HepG2 (cell line): Measurements from ENCODE around the gene GNAL. TPM values are rescaled to one million over a fixed set of nuclear protein-coding genes. Genes with fewer than 3 reads are reported as not detected.

Source experiments
- AFF4 ChIP-seq: sonication (generic); formaldehyde crosslinking; IDR thresholded peaks from 2 replicates; pipeline ENCODE4 v1.4.0; 2020; ENCODE audit warnings: missing genetic modification reagents
- DNMT1 ChIP-seq: sonication (generic); formaldehyde crosslinking; IDR thresholded peaks from 2 replicates; pipeline ENCODE4 v1.5.1; 2020; ENCODE audit warnings: mild to moderate bottlenecking, missing genetic modification reagents
- ELF1 ChIP-seq: sonication (generic); formaldehyde crosslinking; IDR thresholded peaks from 2 replicates; pipeline ENCODE4 v1.4.0; 2020; ENCODE audit warnings: missing genetic modification reagents
- ELF4 ChIP-seq: sonication (generic); formaldehyde crosslinking; IDR thresholded peaks from 2 replicates; pipeline ENCODE4 v1.5.0; 2020; ENCODE audit warnings: missing genetic modification reagents, mild to moderate bottlenecking, moderate library complexity, borderline replicate concordance
- FOXA1 ChIP-seq, 2 experiments: fragments of 450-650 bp in 1 of 2; sonication (generic) in 1 of 2; formaldehyde crosslinking in 1 of 2; IDR thresholded peaks; 2 replicates each; pipeline versions ENCODE4 v1.4.0 to v1.6.1; 2016 to 2020; ENCODE audit warnings: missing genetic modification reagents in 1 of 2
- FOXC1 ChIP-seq: sonication (generic); formaldehyde crosslinking; IDR thresholded peaks from 2 replicates; pipeline ENCODE4 v1.8.0; 2022; ENCODE audit warnings: mild to moderate bottlenecking, missing genetic modification reagents, borderline replicate concordance
- GMEB1 ChIP-seq: sonication (generic); formaldehyde crosslinking; IDR thresholded peaks from 2 replicates; pipeline ENCODE4 v1.5.1; 2020; ENCODE audit warnings: missing genetic modification reagents, mild to moderate bottlenecking, borderline replicate concordance
- GTF3A ChIP-seq: sonication (generic); formaldehyde crosslinking; conservative IDR thresholded peaks from 2 replicates; pipeline ENCODE4 v1.4.0; 2020; ENCODE audit warnings: mild to moderate bottlenecking, missing genetic modification reagents
- KDM4B ChIP-seq: sonication (generic); formaldehyde crosslinking; IDR thresholded peaks from 2 replicates; pipeline ENCODE4 v1.4.0; 2020; ENCODE audit warnings: missing genetic modification reagents
- LCORL ChIP-seq, 2 experiments: fragments of 450-650 bp in 1 of 2; sonication (generic) in 1 of 2; formaldehyde crosslinking in 1 of 2; IDR thresholded peaks; 2 replicates each; pipeline versions ENCODE4 v1.5.0 to v1.6.1; 2017 to 2020; ENCODE audit warnings: antibody characterized with exemption in 1 of 2, missing genetic modification reagents in 1 of 2
- MXD1 ChIP-seq: sonication (generic); formaldehyde crosslinking; IDR thresholded peaks from 2 replicates; pipeline ENCODE4 v1.4.0; 2020; ENCODE audit warnings: mild to moderate bottlenecking, missing genetic modification reagents
- MYC ChIP-seq: sonication (generic); formaldehyde crosslinking; IDR thresholded peaks from 2 replicates; pipeline ENCODE4 v1.9.0; 2021; ENCODE audit warnings: missing genetic modification reagents, borderline replicate concordance
- RBAK ChIP-seq: sonication (generic); formaldehyde crosslinking; IDR thresholded peaks from 2 replicates; pipeline ENCODE4 v1.5.1; 2020; ENCODE audit warnings: mild to moderate bottlenecking, missing genetic modification reagents
- SRSF4 ChIP-seq: fragments of 200-400 bp; formaldehyde crosslinking; IDR thresholded peaks from one replicate; pipeline ENCODE4 v1.6.1; 2018; ENCODE audit warnings: mild to moderate bottlenecking, low read depth, low read length, moderate library complexity; ENCODE audit not compliant: poor library complexity, severe bottlenecking
- THAP11 ChIP-seq: IDR thresholded peaks from 2 replicates; pipeline ENCODE4 v1.6.1; 2016; ENCODE audit warnings: missing biosample characterization, missing genetic modification reagents
- ZFP36L1 ChIP-seq: sonication (generic); formaldehyde crosslinking; IDR thresholded peaks from 2 replicates; pipeline ENCODE4 v1.8.0; 2022; ENCODE audit warnings: mild to moderate bottlenecking, missing genetic modification reagents, moderate library complexity
- ZNF274 ChIP-seq: sonication (generic); formaldehyde crosslinking; IDR thresholded peaks from 2 replicates; pipeline ENCODE4 v1.5.1; 2020; ENCODE audit warnings: mild to moderate bottlenecking, missing genetic modification reagents
- ZNF780A ChIP-seq: sonication (generic); formaldehyde crosslinking; IDR thresholded peaks from 2 replicates; pipeline ENCODE4 v1.8.0; 2022; ENCODE audit warnings: mild to moderate bottlenecking, missing genetic modification reagents, moderate library complexity
- ZNF841 ChIP-seq: sonication (generic); formaldehyde crosslinking; IDR thresholded peaks from 2 replicates; pipeline ENCODE4 v1.8.1; 2023; ENCODE audit warnings: missing genetic modification reagents, borderline replicate concordance
- polyA plus RNA-seq, 8 experiments: library from polyadenylated mRNA; depleted of rRNA in 3 of 8; stranded (reverse) in 7 of 8; unstranded in 1 of 8; fragments of >200 nt; fragmentation: Illumina TruSeq in 4 of 8; extraction: Trizol in 4 of 8; gene quantifications; 2 replicates each; pipeline versions ENCODE4 v1.2.1 to v1.2.3, GENCODE V29; 2011 to 2016; ENCODE audit warnings: low read depth in 4 of 8, missing spikeins in 1 of 8, mixed read lengths in 1 of 8; ENCODE audit not compliant: insufficient read depth in 1 of 8
- total RNA-seq, 5 experiments: library from RNA; depleted of rRNA; stranded (reverse); fragments of >200 nt; fragmentation: Illumina TruSeq; extraction: Trizol; gene quantifications; 2 replicates each; pipeline ENCODE4 v1.2.3, GENCODE V29; 2016; ENCODE audit warnings: low read depth in 1 of 5

Gene GNAL
- total and polyA plus RNA-seq, 2 of the 13 experiments (the other 11 are each of a cell fraction or from before 2014, with no cell fraction given), result 0.87 to 1.4 TPM

- TF ChIP-seq RBAK (no peak), ELF4 (no peak), ZNF780A (CRISPR knock-in tag) (no peak), ELF1 (CRISPR knock-in tag) (peak; percentile 20; the same call in 1 of the 2 replicates), MXD1 (CRISPR knock-in tag) (no peak), GMEB1 (CRISPR knock-in tag) (peak; percentile 17; the same call in 1 of the 2 replicates), FOXC1 (CRISPR knock-in tag) (no peak), THAP11 (CRISPR knock-in tag) (no peak; the same call in none of the 2 replicates), DNMT1 (CRISPR knock-in tag) (no peak), ZFP36L1 (CRISPR knock-in tag) (peak; percentile 80; the same call in 1 of the 2 replicates), FOXA1 (IDR thresholded peaks at IDR 0.05) (no peak), FOXA1 (CRISPR knock-in tag; IDR thresholded peaks at IDR 0.05) (0 out of 2 replicates have a peak, but pooled peaks have one; percentile 4), GTF3A (CRISPR knock-in tag) (no peak), MYC (CRISPR knock-in tag) (peak; percentile 42; the same call in 1 of the 2 replicates), ZNF274 (CRISPR knock-in tag) (0 out of 2 replicates have a peak, but pooled peaks have one; percentile 23), ZNF841 (CRISPR knock-in tag) (no peak), AFF4 (CRISPR knock-in tag) (no peak), LCORL (IDR thresholded peaks at IDR 0.05) (peak; percentile 84; the same call in 1 of the 2 replicates), LCORL (CRISPR knock-in tag; IDR thresholded peaks at IDR 0.05) (peak; percentile 72; the same call in 1 of the 2 replicates), SRSF4 (no peak), KDM4B (0 out of 2 replicates have a peak, but pooled peaks have one; percentile 27)
These were observed 168.3 kb downstream of the GNAL start (continued) for GRCh38 chr18:11857177-11857887.
